GM21529 (cell line): Measurements from ENCODE around the gene CABP7.
A peak's percentile ranks its signal among the peaks of the same experiment; 100 is the strongest.
"Not testable (repeated sequence)": the region's sequence is repeated elsewhere in the genome, so short reads cannot be mapped to it uniquely, and the experiment has no call there.

Source experiments
- ATAC-seq: cut with Tn5 transposase; IDR thresholded peaks from one replicate; pipeline ENCODE4 v1.9.1; 2021; ENCODE audit not compliant: unreplicated experiment

Gene CABP7

DNA sequence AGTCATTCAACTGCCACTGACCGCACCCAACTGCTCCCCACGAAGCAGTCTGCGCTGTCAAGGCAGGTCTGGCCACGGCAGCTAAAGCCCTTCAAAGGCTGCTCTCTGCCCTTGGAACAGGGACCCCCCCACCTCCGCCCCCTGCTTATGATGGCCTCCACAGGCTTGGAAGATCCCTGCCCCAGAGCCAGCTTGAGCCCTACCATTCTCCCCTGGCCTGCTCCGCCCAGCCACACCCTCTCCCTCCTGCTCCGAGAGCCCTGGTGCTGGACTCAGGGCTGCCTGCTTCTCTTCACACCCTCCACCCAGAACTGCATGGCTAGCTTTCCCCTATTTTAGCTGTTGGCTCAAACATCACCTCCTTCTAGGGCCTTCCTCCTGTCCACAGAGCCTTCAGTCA, 28.0 kb downstream of the CABP7 start:
- ATAC-seq: no peak

DNA sequence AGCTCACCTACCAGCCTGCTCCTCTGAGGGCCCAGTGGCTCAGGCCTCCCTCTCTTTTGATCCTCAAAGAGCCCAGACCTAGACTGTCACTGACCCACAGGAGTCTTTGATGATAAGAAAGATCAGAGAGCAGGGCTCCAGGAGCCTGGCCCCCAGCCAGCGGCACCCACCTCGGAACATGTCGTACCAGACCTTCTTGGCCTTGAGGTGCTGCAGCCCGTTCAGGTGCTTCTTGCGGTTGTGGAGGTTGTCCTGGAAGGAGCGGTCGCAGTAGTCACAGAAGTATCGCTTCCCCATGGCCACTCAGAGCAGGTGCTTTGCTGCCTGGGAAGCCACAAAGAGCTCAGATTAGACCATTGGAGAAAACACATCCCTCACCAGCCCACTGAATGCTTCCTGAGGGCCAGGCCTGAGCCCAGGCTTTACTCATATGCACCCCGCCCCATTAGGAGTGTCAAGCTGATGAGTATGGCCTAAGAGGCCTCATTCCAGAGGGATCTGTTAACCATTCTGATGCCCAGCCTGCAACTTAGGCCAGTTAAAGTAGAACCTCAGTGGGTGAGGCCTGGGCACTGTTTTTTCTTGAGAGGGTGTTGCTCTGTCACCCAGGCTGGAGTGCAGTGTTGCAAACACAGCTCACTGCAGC, 28.6 kb downstream of the CABP7 start:
- ATAC-seq: no peak

DNA sequence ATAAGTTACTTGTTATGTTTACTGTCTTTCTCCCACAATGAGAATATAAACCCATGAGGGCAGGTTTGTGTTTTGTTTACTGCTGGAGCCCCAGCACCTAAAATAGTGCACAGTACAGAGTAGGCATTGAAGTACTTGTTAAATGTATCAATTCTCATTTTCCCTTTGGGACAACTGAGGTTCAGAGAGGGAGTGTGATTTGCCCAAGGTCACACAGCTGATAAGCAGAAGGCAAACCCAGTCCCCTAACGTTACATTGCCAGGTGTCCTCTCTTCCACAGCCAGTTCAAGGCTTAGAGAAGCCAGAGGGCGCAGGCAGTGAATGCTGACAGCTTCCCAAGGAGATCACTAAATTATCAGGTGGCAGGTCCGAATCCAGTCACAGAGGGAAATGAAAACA, 30.2 kb downstream of the CABP7 start:
- no peak for ATAC-seq

DNA sequence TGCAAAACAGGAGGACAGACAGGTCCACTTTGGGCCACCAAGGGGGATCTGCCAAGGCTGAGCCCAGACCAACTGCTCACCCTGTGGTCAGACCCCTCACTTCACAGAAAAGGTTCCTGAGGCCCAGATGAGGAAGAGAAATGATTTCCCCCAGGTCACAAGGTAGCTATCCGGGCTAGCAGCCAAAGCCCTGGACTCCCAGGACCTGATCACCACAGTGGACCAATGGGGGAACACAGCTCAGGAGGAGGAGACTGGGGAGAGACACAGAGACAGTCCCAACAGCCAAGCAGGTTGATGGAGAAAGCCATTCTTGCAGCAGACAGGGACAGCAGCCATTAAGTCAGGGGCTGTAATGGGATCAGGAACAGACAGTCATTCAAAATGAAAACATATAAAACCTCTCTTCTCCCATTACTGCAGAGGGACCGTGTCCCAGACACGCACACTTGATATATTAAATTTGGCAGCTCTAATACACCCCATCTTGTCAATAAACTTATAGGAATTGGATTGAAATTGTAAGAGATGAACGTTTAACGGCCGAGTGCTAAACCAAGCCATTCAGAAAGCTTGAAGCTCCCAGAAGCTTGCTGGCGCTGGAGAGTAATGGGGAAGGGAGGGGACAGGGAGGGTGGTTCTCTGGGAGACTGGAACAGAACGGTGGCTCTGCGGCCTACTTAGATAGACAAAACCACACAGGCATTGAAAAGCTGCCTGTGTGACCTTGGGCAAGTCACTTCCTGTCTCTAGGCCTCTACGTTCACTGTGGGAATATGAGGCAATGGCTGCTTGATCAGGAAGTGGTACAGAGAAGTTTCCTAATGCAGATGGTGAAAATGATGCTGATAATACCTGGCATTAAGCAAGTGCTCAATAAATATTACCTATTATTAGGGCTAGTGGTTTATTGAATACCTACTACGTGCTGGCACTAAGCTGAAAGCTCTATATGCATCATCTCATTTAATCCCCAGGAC, 31.0 kb downstream of the CABP7 start:
- no peak for ATAC-seq

DNA sequence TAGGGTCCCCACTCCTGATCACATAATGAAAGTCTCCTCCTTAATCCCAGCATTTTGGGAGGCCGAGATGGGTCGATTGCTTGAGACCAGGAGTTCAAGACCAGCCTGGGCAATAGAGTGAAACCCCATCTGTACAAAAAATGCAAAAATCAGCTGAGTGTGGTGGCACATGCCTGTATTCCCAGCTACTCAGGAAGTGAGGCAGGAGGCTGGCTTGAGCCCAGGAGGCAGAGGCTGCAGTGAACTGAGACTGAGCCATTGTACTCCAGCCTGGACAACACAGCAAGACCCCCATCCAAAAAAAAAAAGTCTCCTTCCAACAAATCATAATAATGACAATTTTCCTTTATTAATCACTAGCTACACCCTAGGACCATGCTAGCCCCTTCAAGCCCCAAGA, 31.9 kb downstream of the CABP7 start:
- no peak for ATAC-seq

DNA sequence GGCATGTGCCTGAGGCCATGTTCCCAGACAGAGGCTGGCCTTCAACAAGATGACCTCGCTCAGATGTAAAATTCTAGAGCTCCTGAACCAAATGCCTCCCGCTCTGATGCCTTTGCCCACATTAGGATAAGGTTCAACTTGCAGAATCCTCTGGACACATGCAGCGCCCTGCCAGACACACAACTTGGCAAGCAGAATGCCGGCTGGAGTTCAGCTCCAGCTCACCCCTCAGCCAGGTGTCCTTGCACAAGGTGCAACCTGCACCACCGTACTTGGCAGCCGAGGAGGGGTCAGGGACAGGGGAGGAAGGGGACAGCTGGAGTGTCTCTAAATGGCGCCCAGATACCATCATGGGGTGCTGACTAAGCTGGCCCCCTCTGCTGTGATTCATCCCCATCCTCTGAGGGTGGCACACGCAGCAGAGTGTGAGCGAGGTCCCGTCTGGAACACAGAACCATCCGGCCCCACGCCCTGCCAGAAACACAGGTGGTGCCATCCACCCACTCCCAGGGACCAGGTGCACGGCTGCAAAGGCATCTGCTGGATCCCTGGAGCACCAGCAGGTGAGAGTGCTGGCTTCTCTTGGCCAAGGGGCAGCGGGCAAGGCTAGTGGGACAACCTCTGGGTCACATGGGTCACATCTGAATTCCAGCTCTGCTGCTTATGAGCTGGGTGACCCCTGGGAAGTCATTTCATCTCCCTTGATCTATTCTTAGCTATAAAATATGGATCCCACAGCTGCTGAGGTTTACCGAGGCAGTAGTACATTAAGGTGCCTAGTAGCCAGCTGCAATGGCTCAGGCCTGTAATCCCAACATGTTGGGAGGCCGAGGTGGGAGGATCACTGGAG, 34.2 kb downstream of the CABP7 start:
- ATAC-seq: no peak

DNA sequence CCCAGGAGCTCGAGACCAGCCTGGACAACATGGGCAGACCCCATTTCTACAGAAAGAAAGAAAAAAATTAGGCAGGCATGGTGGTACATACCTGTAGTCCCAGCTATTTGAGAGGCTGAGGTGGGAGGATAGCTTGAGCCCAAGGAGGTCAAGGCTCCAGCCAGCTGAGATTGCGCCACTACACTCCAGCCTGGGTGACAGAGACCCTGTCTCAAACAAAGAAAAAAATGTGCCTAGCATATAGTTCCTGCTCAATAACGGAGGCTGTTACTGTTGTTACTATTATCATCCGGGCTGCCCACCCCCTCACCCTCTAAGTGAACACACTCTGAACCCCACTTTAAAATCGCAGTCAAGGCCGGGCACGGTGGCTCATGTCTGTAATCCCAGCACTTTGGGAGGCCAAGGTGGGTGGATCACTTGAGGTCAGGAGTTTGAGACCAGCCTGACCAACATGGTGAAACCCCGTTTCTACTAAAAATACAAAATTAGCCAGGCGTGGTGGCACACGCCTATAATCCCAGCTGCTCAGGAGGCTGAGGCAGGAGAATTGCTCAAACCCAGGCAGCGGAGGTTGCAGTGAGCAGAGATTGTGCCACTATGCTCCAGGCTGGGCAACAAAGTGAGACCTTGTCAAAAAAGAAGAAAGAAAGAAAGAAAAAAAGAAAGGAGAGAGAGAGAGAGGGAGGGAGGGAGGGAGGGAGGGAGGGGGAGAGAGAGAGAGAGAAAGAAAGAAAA, 35.0 kb downstream of the CABP7 start:
- not testable (repeated sequence) for ATAC-seq

DNA sequence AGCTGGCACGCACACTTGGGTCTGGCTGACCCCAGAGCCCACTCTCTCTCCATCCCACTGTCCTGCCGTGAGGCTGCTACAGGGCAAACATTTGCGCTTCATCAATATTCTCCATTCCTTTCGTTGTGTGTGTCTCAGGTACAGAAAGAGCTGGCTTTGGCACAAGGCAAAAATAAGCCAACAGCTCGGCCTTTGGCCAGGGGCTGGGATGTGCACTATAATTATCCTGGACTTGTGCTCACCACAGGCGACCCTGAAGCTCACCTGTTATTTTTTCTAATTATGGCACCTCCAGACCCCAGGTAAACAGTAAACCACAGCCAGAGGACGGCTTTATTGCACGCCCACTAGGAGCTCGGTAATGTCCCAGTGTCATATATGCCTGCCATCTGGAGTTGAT, 36.1 kb downstream of the CABP7 start:
- ATAC-seq: no peak

DNA sequence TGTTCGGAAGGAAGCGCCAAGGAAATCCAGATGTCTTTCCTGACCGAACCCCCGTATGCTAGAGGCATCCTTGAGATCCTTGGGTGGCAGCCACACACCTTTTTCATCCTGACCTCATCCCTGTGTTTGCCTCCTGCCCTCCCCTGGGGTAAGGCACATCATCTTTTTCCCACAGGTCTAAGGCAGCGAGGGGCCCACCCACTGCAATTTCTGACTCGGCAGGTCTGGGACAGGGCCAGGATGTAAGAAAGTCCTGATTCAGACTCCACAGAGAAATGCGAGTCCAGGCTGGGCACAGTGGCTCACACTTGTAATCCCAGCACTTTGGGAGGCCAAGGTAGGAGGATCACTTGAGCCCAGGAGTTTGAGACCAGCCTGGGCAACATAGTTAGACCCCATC, 36.5 kb downstream of the CABP7 start:
- ATAC-seq: no peak

DNA sequence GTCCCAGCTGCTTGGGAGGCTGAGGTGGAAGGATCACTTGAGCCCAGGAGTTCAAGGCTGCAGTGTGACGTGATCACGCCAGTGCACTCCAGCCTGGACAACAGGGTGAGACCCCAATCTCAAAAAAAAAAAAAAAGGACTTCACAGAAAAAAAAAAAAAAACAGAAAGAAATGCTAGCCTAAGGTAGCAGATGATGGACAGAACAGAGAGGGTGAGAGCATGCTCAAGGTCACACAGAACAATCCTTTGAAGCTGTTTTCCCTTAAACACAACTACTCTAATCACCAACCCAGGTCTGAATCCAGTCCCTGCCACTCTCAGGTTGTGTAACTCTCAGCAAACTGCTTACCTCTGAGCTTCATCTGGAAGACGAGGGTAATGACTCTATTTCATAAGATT, 37.3 kb downstream of the CABP7 start:
- no peak for ATAC-seq

DNA sequence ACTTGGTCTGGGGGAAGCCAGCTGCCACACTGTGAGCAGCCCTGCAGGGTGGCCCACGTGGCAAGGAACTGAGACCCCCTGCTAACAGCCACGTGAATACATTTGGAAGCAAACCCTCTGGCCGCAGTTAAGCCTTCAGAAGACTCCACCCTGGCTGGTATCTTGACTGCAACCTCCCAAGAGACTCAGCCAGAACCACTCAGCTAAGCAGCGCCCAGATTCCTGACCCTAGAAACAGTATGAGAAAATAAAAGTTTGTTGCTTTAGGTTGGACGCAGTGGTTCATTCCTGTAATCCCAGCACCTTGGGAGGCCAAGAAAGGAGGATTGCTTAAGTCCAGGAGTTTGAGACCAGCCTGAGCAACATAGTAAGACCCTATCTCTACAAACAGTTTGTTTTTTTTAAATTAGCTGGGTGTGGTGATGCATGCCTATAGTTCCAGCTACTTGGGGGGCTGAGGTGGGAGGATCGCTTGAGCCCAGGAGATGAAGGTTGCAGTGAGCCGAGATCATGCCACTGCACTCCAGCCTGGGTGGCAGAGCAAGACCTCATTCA, 38.3 kb downstream of the CABP7 start:
- ATAC-seq: no peak

DNA sequence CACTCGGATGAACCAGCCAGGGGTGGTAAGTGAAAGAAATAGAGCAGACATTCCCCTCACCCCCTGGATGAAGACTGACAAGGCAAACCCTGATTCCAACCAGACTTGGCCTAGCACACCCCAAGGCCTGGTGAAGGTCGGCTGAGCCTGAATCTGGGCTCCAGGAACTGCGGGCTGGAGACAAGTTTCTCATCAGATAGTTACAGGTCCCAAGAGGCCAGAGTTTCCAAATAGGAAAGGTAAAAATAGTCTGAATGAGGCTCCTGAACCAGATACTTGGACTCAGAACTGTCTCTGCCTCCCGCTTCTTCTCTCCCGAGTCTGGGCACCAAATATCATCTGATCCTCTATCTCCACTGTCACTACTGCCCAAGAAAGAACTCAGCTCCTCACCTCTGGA, 39.2 kb downstream of the CABP7 start:
- ATAC-seq: no peak

DNA sequence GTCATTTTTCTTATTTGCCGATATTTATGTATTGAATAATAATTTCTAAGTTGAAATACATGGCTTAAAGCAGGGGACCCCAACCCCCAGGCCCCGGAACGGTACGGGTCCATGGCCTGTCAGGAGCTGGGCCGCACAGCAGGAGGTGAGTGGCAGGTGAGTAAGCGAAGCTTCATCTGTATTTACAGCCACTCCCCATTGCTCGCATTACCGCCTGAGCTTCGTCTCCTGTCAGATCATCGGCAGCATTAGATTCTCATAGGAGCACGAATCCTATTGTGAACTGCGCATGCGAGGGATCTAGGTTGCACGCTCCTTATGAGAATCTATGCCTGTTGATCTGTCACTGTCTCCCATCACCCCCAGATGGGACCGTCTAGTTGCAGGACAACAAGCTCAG, 42.5 kb downstream of the CABP7 start:
- ATAC-seq: no peak

DNA sequence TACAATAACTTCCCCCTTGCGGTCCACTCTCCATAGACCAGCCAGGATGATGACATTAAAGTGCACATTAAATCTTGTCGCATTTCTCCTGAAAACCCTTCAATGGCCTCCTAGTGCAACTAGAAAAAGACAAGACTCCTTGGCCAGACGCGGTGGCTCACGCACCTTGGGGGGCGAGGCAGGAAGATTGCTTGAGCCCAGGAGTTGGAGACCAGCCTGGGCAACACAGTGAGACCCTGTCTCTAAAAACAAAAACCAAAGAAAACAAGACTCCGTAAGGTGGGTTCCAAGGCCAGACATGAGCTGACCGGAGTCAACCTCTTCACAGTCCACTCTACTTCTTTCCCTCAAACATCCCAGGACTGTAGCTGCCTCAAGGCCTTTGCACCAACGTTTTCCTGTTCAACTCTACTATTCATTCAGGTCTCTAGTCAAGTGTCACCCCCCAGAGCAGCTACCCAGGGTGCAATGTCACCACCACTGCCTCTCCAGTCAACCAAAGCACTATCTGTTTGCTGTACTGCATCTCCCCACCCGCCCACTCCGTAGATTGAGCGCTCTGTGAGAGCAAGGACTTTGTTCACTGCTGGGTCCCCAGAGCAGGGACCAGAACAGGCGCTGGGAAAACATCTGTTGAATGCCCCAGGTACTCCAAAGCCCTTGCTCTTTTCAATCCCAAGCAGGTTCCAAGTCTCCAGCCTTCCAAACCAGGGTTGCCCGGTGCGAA, 46.3 kb downstream of the CABP7 start:
- peak; percentile 16 for ATAC-seq

DNA sequence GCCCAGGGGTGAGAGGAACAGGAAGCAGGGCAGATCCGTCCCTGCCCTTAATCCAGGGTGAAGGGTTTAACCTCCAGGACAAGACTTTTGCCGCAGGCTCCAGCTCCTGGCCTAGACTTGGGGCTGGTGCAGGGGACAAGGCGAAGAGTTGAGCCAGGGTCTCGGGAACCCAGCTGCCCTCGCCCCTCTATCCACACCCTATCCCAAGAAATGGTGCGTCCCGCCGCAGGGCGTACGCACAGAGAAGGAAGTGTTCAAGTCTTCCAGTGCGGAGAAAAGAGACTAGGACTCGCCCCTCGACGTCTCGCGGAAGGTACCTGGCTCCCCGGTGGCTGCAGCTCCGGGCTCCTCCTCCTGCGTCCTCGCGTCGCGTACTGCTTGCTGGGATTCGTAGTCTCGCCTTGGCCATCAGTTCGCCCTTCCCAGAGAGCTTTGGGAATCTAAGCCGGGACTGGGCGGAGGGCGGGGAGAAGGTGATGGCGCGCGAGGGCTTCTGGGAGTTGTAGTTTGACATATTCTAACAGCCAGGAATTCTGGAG, 46.9 kb downstream of the CABP7 start, which contains the start of gene ZMAT5:
Gene ZMAT5, minus strand, starts transcription at position 376 of the 539 bp plus-strand sequence. CDS start 18,463 bp downstream, outside the sequence.
- peak; percentile 91 for ATAC-seq

DNA sequence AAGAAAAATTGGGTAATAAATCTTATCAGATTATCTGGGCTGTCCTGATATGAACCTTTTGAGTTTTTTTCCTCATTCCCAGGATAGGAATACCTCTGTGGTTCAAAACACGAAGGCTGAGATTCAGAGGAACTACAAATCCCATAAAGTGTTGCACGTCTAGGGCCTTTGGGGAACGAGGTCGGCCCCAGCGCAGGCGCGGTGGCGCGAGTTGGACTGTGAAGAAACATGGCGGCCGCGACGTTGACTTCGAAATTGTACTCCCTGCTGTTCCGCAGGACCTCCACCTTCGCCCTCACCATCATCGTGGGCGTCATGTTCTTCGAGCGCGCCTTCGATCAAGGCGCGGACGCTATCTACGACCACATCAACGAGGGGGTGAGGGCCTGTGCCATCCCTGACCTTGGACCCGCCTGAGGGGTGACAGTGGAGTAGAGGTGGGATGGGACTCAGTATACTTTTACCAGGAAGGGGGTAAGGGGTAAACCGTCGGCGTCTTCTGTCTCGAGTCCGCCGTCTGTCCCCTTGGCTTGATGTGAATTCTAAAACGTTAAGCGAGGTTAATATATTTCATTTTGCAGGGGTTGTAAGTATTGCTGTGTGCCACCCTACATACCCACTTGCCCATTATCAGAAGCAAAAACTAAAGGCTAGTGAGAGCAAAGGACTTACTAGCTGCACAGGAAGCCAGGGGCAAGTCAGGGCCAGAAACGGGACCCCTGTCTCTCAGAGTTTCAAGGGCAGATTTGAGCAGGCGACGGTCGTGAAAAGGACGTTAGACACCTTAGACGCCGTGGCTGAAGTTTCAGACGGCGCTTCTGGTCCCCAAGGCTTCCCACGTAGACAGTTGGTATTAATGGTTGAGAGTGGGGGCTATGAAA, 47.6 kb downstream of the CABP7 start, which contains the start of gene UQCR10:
Gene UQCR10, plus strand, starts transcription at position 199 of the 881 bp plus-strand sequence. Its CDS starts 30 bp downstream, at position 229.
- ATAC-seq: peak; percentile 64

DNA sequence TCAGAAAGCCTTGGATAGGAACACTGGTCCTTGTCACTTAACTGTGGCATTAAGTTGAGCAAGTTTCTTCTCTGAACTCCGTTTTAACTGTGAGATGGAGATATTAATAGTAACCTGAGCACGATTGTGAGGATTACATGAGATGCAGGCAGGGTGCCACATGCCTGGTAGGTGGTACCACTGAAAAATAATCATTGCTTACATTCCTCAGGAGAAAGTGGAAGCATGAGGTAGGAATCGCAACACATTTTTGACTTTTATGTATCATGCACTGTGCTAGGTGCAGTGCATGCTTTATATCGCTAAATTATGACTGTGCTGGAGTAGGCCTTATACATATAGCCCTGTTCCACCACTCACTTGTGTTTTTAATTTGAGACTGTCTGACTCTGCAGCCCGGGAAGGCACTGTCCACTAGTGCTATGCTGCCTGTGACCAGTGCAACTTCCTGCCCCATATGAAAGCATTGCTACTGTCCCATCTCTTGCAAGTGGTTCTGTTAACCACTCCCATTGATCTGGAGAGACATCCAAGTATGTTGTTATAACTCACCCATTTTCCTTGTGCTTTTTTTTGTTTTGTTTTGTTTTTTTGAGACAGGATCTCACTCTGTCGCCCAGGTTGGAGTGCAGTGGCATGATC, 48.4 kb downstream of the CABP7 start:
- no peak for ATAC-seq
